ENCODE results near the gene BCAS3.

The BCAS3 gene

GRCh38 chr17:61302953-61303816, 625.5 kb downstream of the BCAS3 start:
- H4K20me1 ChIP-seq: no peaks in the 10 kb centered on the region
- H3K36me3 ChIP-seq: no peaks in the 10 kb centered on the region
- H3K4me2 ChIP-seq: no peak overlapping the region
- no peaks in the 10 kb centered on the region for H3K27me3 ChIP-seq
- no peak overlapping the region for H3K4me3 ChIP-seq
- no peaks in the 10 kb centered on the region for H3K4me1 ChIP-seq
- no peaks in the 10 kb centered on the region for H3K9me3 ChIP-seq
- H3K9ac ChIP-seq: no peak overlapping the region
- TF ChIP-seq Cebpa-rat (IDR thresholded peaks at IDR 0.05): no peak
- H3K27ac ChIP-seq: no peak overlapping the region

- Histone ChIP-seq H3K9me3 (no peaks in the 10 kb centered on the region), H3K36me3 (no peaks in the 10 kb centered on the region), H3K4me1 (no peaks in the 10 kb centered on the region), H3K4me2 (no peak overlapping the region), H4K20me1 (no peaks in the 10 kb centered on the region), H3K27me3 (no peaks in the 10 kb centered on the region), H3K9ac (no peak overlapping the region), H3K4me3 (no peak overlapping the region), H3K27ac (no peak overlapping the region)
- no peak for TF ChIP-seq Cebpa-rat (IDR thresholded peaks at IDR 0.05)
Observed at GRCh38 chr17:61303817-61304096, 626.1 kb downstream of the BCAS3 start.

GRCh38 chr17:61305024-61305423, 627.4 kb downstream of the BCAS3 start:
- H3K4me2 ChIP-seq: no peak overlapping the region
- no peaks in the 10 kb centered on the region for H3K36me3 ChIP-seq
- TF ChIP-seq Cebpa-rat (IDR thresholded peaks at IDR 0.05): no peak

GRCh38 chr17:61306003-61306402, 628.4 kb downstream of the BCAS3 start:
- no peak overlapping the region for H3K27ac ChIP-seq
- H3K4me2 ChIP-seq: no peak overlapping the region
- no peaks in the 10 kb centered on the region for H3K36me3 ChIP-seq
- no peaks in the 10 kb centered on the region for H3K4me1 ChIP-seq
- no peaks in the 10 kb centered on the region for H4K20me1 ChIP-seq
- H3K27me3 ChIP-seq: no peaks in the 10 kb centered on the region
- no peaks in the 10 kb centered on the region for H3K9me3 ChIP-seq
- TF ChIP-seq Cebpa-rat (IDR thresholded peaks at IDR 0.05): no peak
- H3K9ac ChIP-seq: no peak overlapping the region
- H3K4me3 ChIP-seq: no peak overlapping the region

More at GRCh38 chr17:61305024-61305423, 627.4 kb downstream of the BCAS3 start:
- Histone ChIP-seq H3K27me3 (no peaks in the 10 kb centered on the region), H4K20me1 (no peaks in the 10 kb centered on the region), H3K4me3 (no peak overlapping the region), H3K9me3 (no peaks in the 10 kb centered on the region), H3K27ac (no peak overlapping the region), H3K9ac (no peak overlapping the region), H3K4me1 (no peaks in the 10 kb centered on the region)

GRCh38 chr17:61307905-61308886, 630.5 kb downstream of the BCAS3 start:
- Histone ChIP-seq H3K4me2 (no peak overlapping the region), H3K27me3 (no peaks in the 10 kb centered on the region), H3K27ac (no peak overlapping the region), H3K4me3 (no peak overlapping the region), H3K9ac (no peak overlapping the region), H3K36me3 (no peaks in the 10 kb centered on the region), H3K4me1 (no peaks in the 10 kb centered on the region), H4K20me1 (no peaks in the 10 kb centered on the region), H3K9me3 (no peaks in the 10 kb centered on the region)
- TF ChIP-seq Cebpa-rat (IDR thresholded peaks at IDR 0.05): no peak

- H3K9ac ChIP-seq: no peak overlapping the region
- no peak overlapping the region for H3K27ac ChIP-seq
- H4K20me1 ChIP-seq: no peaks in the 10 kb centered on the region
- no peak for TF ChIP-seq Cebpa-rat (IDR thresholded peaks at IDR 0.05)
- no peaks in the 10 kb centered on the region for H3K4me1 ChIP-seq
- no peaks in the 10 kb centered on the region for H3K27me3 ChIP-seq
- H3K36me3 ChIP-seq: no peaks in the 10 kb centered on the region
- H3K4me2 ChIP-seq: no peak overlapping the region
- no peaks in the 10 kb centered on the region for H3K9me3 ChIP-seq
- H3K4me3 ChIP-seq: no peak overlapping the region
Observed at GRCh38 chr17:61309362-61310256, 632.0 kb downstream of the BCAS3 start.

GRCh38 chr17:61310590-61310989, 632.9 kb downstream of the BCAS3 start:
- H3K4me3 ChIP-seq: no peak overlapping the region
- no peak overlapping the region for H3K4me2 ChIP-seq
- no peaks in the 10 kb centered on the region for H3K36me3 ChIP-seq
- no peak overlapping the region for H3K27ac ChIP-seq
- H3K27me3 ChIP-seq: no peaks in the 10 kb centered on the region
- no peaks in the 10 kb centered on the region for H3K9me3 ChIP-seq
- no peaks in the 10 kb centered on the region for H4K20me1 ChIP-seq
- TF ChIP-seq Cebpa-rat (IDR thresholded peaks at IDR 0.05): no peak
- H3K9ac ChIP-seq: no peak overlapping the region
- H3K4me1 ChIP-seq: no peaks in the 10 kb centered on the region

GRCh38 chr17:61312406-61313295, 635.0 kb downstream of the BCAS3 start:
- H3K9me3 ChIP-seq: no peaks in the 10 kb centered on the region
- H3K4me1 ChIP-seq: no peaks in the 10 kb centered on the region
- H3K27me3 ChIP-seq: no peaks in the 10 kb centered on the region
- H3K27ac ChIP-seq: no peak overlapping the region
- H3K4me3 ChIP-seq: no peak overlapping the region
- H3K4me2 ChIP-seq: no peak overlapping the region
- no peak overlapping the region for H3K9ac ChIP-seq
- no peak for TF ChIP-seq Cebpa-rat (IDR thresholded peaks at IDR 0.05)
- H3K36me3 ChIP-seq: no peaks in the 10 kb centered on the region
- H4K20me1 ChIP-seq: no peaks in the 10 kb centered on the region

All from BLaER1 (cell line).